Gastroesophageal sphincter (tissue), 4 donors: Measurements from ENCODE around the gene ZBED3. TPM values are rescaled to one million over a fixed set of nuclear protein-coding genes. Genes with fewer than 3 reads are reported as not detected.
"Not testable (repeated sequence)": the region's sequence is repeated elsewhere in the genome, so short reads cannot be mapped to it uniquely, and the experiment has no call there.

ENCODE experiments used
- ATAC-seq: fragments of 150-250 bp; one replicate; pipeline ENCODE4 v1.9.1; 2016; ENCODE audit warnings: mild to moderate bottlenecking, moderate library complexity
- H3K27ac ChIP-seq, 4 donors: fragments of 200-600 bp; sonication (generic) in 3 of 4; 1 replicate in 3 of 4; 2 replicates in 1 of 4; pipeline ENCODE4 v1.5.1; 2016 to 2019
- H3K27me3 ChIP-seq: fragments of 200-600 bp; sonication (generic); one replicate; pipeline ENCODE4 v1.5.1; 2019
- H3K36me3 ChIP-seq, 2 donors: fragments of 200-600 bp; sonication (generic); one replicate each; pipeline ENCODE4 v1.5.1; 2019; ENCODE audit warnings: control low read depth in 1 of 2
- H3K4me1 ChIP-seq, 3 donors: fragments of 200-600 bp; sonication (generic); 1 replicate in 2 of 3; 2 replicates in 1 of 3; pipeline ENCODE4 v1.5.1; 2016 to 2019; ENCODE audit warnings: control low read depth in 2 of 3
- H3K4me3 ChIP-seq, 2 donors: fragments of 200-600 bp; sonication (generic); one replicate each; pipeline ENCODE4 v1.5.1; 2019; ENCODE audit warnings: mild to moderate bottlenecking in 1 of 2, moderate library complexity in 1 of 2
- H3K9me3 ChIP-seq, 3 donors: fragments of 200-600 bp; sonication (generic); one replicate each; pipeline ENCODE4 v1.5.1; 2017 to 2019; ENCODE audit warnings: control low read depth in 2 of 3
- EP300 ChIP-seq: sonication (generic); formaldehyde crosslinking; IDR thresholded peaks from one replicate; pipeline ENCODE4 v1.6.1; 2017; ENCODE audit warnings: antibody characterized with exemption, mild to moderate bottlenecking
- POLR2A ChIP-seq, 2 donors: fragments of 450-650 bp; IDR thresholded peaks; one replicate each; pipeline ENCODE4 v1.6.1; 2017; ENCODE audit warnings: antibody characterized with exemption in 2 of 2, mild to moderate bottlenecking in 2 of 2, moderate library complexity in 1 of 2
- POLR2AphosphoS5 ChIP-seq: sonication (generic); formaldehyde crosslinking; IDR thresholded peaks from one replicate; pipeline ENCODE4 v1.6.1; 2017; ENCODE audit warnings: antibody characterized with exemption
- WGBS, 2 donors: methylation state at CpG; one replicate each; pipeline ENCODE4 v1.1.5; 2018; ENCODE audit warnings: low coverage in 1 of 2; 5-methylcytosine and 5-hydroxymethylcytosine counted together
- total RNA-seq, 4 donors: library from RNA; depleted of rRNA; stranded (reverse); fragments of >200 nt; gene quantifications; one replicate each; pipeline ENCODE4 v1.1.0, GENCODE V29; 2016
- TF ChIP-seq, protein P1 (sequence below), 4 experiments: fragments of 200-600 bp in 2 of 4; fragments of 450-650 bp in 2 of 4; sonication (generic) in 1 of 4; IDR thresholded peaks; one replicate each; pipeline ENCODE4 v1.5.1; 2017 to 2019; ENCODE audit warnings: antibody characterized with exemption in 4 of 4, mild to moderate bottlenecking in 2 of 4, moderate library complexity in 2 of 4

Gene ZBED3
- total RNA-seq, 4 donors from 2014 or later: 3.2 to 16.2 (median 9.2) TPM

DNA sequence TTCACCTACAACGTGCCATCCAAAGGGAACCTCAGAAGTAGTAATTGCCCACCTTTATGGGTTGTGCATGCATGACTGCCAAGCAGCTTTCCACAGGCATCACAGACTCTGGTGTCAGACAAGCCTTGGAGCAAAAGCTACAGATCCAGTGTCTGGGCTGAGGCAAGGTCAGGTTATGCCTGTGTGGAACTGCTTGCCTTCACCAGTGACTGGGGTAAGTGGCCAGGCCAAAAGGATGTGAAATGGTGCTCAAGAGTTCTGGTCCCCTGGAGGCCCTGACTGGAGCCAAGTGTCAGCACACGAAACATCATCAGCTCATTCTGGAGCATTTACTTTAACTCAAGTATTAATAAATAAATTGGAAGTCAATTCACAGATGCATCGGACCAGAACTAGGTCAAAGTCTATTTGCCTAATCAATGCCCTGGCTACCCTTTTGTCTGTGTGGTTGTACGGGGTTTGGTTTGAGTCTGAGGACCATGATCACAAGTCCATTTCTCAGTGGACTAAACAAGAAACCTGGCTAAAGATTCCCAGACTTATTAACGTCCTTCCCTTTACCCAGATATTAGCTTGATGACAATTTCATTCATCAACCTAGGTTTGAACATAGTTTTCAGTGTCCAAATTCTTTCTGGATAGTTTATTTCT, 41.5 kb upstream of the ZBED3 start:
- no peak overlapping the region for H3K27ac ChIP-seq
- no peak overlapping the region for H3K4me3 ChIP-seq
- WGBS, 2 donors: 80 to 93% methylated on average over 3 to 4 of the region's 5 CpGs
- ATAC-seq: no peak
- no peak for TF ChIP-seq POLR2AphosphoS5
- TF ChIP-seq EP300: no peak
- no peak for TF ChIP-seq POLR2A (IDR thresholded peaks at IDR 0.05)
- no peaks in the 10 kb centered on the region for H3K36me3 ChIP-seq
- H3K9me3 ChIP-seq: no peaks in the 10 kb centered on the region
- H3K27me3 ChIP-seq: no peaks in the 10 kb centered on the region
- H3K4me1 ChIP-seq: peaks cover 0 to 8% (median 0%) of the 10 kb centered on the region in 3 donors

GRCh38 chr5:77123057-77123456, 36.0 kb upstream of the ZBED3 start:
- no peak for ATAC-seq
- no peaks in the 10 kb centered on the region for H3K27me3 ChIP-seq
- no peak for TF ChIP-seq POLR2A (IDR thresholded peaks at IDR 0.05)
- TF ChIP-seq, protein P1, sequence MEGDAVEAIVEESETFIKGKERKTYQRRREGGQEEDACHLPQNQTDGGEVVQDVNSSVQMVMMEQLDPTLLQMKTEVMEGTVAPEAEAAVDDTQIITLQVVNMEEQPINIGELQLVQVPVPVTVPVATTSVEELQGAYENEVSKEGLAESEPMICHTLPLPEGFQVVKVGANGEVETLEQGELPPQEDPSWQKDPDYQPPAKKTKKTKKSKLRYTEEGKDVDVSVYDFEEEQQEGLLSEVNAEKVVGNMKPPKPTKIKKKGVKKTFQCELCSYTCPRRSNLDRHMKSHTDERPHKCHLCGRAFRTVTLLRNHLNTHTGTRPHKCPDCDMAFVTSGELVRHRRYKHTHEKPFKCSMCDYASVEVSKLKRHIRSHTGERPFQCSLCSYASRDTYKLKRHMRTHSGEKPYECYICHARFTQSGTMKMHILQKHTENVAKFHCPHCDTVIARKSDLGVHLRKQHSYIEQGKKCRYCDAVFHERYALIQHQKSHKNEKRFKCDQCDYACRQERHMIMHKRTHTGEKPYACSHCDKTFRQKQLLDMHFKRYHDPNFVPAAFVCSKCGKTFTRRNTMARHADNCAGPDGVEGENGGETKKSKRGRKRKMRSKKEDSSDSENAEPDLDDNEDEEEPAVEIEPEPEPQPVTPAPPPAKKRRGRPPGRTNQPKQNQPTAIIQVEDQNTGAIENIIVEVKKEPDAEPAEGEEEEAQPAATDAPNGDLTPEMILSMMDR (IDR thresholded peaks at IDR 0.05): no peak
- no peak for TF ChIP-seq POLR2AphosphoS5
- TF ChIP-seq EP300: no peak
- peaks cover 0 to 18% of the 10 kb centered on the region in 2 donors for H3K36me3 ChIP-seq
- 59 to 90% methylated on average over 3 to 4 of the region's 6 CpGs for whole genome bisulfite sequencing, 2 donors
- no peaks in the 10 kb centered on the region for H3K4me1 ChIP-seq
- no peak overlapping the region for H3K4me3 ChIP-seq
- H3K27ac ChIP-seq: no peak overlapping the region
- H3K9me3 ChIP-seq: no peaks in the 10 kb centered on the region

DNA sequence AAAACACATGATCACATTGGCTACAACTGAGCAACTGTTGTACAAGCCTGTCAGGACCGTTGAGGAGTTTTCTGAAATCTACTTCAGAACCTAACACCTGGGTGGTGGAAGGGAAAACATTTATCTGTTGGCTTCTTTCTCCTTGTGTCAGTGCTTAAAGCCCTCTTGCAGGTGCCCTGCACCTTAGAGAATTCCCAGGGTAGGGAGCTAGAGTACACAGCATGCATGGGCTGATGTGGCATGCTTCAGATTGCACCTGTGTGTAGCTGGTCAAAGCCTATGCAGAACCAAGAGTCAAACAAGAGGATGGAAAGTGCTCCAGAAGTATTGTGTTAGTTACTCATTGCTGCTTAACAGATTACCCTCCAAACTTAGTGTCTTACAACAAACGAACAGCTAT, 33.6 kb upstream of the ZBED3 start:
- ATAC-seq: no peak
- WGBS, 2 donors: 88 to 100% methylated on average over 2 of the region's 2 CpGs
- no peak overlapping the region for H3K4me3 ChIP-seq
- H3K4me1 ChIP-seq: no peaks in the 10 kb centered on the region
- peaks cover 0 to 18% of the 10 kb centered on the region in 2 donors for H3K36me3 ChIP-seq
- no peaks in the 10 kb centered on the region for H3K27me3 ChIP-seq
- no peaks in the 10 kb centered on the region for H3K9me3 ChIP-seq
- TF ChIP-seq POLR2AphosphoS5 (no peak), POLR2A (IDR thresholded peaks at IDR 0.05) (no peak), EP300 (no peak)
- TF ChIP-seq, protein P1 (IDR thresholded peaks at IDR 0.05): no peak
- H3K27ac ChIP-seq: no peak overlapping the region

GRCh38 chr5:77120086-77120485, 33.0 kb upstream of the ZBED3 start:
- no peaks in the 10 kb centered on the region for H3K27me3 ChIP-seq
- no peak for ATAC-seq

DNA sequence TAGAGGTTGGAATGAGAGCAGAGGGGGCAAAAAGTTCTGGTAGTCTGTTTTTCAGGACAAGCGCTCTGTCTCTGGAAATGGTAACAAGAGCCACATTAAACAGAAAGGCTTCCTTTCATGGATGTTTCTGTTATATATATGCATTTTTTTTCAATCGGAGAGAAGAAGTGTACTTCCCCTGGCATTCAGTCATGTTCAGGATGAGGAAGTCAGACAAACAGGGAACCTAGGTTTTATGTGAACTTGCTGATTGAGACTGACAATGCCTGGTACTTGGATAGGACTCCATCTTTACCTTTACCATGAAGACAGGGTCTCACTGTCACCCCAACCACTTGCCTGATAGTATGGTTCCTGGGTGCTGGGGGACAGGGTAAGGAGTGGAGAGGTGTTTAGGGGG, 30.1 kb upstream of the ZBED3 start:
- H3K27me3 ChIP-seq: no peaks in the 10 kb centered on the region
- 80 to 82% methylated on average over 2 of the region's 2 CpGs for WGBS, 2 donors
- H3K9me3 ChIP-seq: peaks cover 0 to 5% (median 0%) of the 10 kb centered on the region in 3 donors
- no peak overlapping the region for H3K4me3 ChIP-seq
- ATAC-seq: no peak
- H3K27ac ChIP-seq: no peak overlapping the region
- peaks cover 0 to 14% of the 10 kb centered on the region in 2 donors for H3K36me3 ChIP-seq
- TF ChIP-seq POLR2A (IDR thresholded peaks at IDR 0.05) (no peak), EP300 (no peak), POLR2AphosphoS5 (no peak)
- TF ChIP-seq, protein P1 (IDR thresholded peaks at IDR 0.05): no peak
- H3K4me1 ChIP-seq: no peaks in the 10 kb centered on the region

More at GRCh38 chr5:77120086-77120485, 33.0 kb upstream of the ZBED3 start:
- no peak overlapping the region for H3K4me3 ChIP-seq
- H3K27ac ChIP-seq: no peak overlapping the region
- no peaks in the 10 kb centered on the region for H3K4me1 ChIP-seq
- H3K36me3 ChIP-seq: peaks cover 0 to 18% of the 10 kb centered on the region in 2 donors
- 93 to 96% methylated on average over 2 of the region's 2 CpGs for WGBS, 2 donors
- no peaks in the 10 kb centered on the region for H3K9me3 ChIP-seq
- no peak for TF ChIP-seq POLR2AphosphoS5
- TF ChIP-seq POLR2A (IDR thresholded peaks at IDR 0.05): no peak
- TF ChIP-seq, protein P1 (IDR thresholded peaks at IDR 0.05): no peak
- TF ChIP-seq EP300: no peak

DNA sequence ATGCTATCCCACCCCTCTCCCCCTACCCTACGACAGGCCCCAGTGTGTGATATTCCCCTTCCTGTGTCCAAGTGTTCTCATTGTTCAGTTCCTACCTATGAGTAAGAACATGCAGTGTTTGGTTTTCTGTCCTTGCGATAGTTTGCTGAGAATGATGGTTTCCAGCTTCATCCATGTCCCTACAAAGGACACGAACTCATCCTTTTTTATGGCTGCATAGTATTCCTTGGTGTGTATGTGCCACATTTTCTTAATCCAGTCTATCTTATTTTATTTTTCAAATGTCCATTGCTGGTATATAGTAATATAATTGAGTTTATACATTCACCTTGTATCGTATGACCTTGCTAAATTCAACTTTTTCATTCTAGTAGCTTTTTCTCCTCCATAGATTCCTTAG, 19.9 kb upstream of the ZBED3 start:
- not testable (repeated sequence) for H3K27me3 ChIP-seq, ATAC-seq
- 90 to 98% methylated on average over 3 to 4 of the region's 4 CpGs for WGBS, 2 donors

More for the DNA sequence above, 19.9 kb upstream of the ZBED3 start:
- H3K36me3 ChIP-seq: peaks cover 0 to 22% of the 10 kb centered on the region in 2 donors
- not testable (repeated sequence) for H3K4me3 ChIP-seq, H3K9me3 ChIP-seq, H3K4me1 ChIP-seq, H3K27ac ChIP-seq
